GM18517 (cell line): Measurements from ENCODE around the gene CDR2.
"Not testable (repeated sequence)": the region's sequence is repeated elsewhere in the genome, so short reads cannot be mapped to it uniquely, and the experiment has no call there.

Experiments
- ATAC-seq: cut with Tn5 transposase; IDR thresholded peaks from one replicate; pipeline ENCODE4 v1.9.1; 2021; ENCODE audit warnings: mild to moderate bottlenecking, moderate library complexity; ENCODE audit not compliant: unreplicated experiment

Gene CDR2

DNA sequence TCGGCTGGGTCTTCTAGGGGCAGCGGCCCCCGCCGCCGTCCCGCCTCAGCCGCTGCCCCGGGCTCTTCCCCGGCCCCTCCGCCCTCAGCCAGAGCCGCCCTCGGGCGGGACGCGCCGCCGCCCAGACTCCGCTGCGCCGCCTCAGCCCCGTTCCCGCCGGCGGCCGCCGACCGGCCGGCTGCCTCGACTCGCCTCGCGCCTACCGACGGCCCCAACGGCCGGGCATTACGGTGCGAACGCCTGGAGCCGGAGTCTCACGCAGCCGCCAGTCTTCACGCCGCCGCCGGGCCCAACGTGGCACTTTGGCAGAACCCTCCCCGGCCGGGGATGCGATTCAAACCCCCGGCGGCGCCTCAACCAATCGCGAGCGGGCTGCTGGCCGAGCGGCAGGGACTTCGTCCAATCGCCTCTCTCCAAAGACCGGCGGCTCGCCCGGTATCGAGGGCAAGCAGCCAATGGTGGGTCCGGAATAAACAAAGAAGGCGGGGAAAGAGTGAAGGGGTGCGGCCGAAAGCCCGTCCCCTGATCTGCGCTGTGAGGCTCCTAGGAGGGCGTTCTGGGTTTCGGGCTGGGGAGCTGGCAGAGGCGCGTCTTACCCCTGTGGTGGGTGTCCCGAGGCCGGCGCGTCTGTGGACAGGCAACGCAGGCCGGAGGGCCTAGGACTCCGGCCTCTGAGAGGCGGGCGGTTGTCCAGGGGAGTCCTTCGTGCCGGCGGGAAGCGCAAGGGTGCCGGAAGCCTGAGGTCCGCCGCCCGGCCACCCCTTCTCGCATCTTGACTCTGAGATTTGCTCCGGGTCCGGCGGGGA is at the start of gene CDR2:
Gene CDR2 (minus strand): TSS at position 309 of the 806 bp plus-strand sequence. CDS start 310 bp downstream, outside the sequence.
- ATAC-seq, result peak; percentile 91

DNA sequence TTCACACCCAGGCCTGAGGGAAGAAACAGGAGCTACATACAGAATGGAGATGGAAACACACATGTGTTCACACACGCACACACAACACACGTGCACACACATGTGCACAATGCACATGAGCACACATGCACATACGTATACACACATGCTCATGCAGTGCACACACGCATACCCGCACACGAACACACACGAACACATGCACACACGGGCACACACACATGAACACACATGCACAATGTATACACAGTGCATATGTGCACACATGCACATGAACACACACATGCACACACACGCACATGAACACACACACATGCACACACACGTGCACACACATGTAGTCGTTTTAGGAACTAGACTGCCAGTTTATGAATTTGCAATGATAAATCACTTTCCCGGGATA is 49.3 kb upstream of the CDR2 start:
- no peak for ATAC-seq

DNA sequence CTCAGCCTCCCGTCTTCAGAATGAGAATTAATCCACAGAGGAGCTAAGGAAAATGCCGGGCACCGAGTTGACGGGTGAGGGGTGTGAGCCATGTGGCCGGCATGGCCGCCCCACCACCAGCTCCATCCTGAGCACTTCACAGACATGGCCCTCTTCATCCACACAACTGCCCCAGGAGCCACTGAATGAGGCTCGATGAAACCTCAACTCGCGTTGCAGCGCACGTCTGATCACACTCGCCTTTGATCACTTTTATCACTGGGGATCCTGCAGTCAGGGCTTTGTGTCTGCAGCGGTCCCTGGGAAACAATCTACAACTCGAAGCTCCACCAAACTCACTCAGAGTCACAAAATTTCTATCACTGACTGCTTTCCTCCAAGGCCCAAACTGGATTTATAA is 46.7 kb upstream of the CDR2 start:
- ATAC-seq, result no peak

DNA sequence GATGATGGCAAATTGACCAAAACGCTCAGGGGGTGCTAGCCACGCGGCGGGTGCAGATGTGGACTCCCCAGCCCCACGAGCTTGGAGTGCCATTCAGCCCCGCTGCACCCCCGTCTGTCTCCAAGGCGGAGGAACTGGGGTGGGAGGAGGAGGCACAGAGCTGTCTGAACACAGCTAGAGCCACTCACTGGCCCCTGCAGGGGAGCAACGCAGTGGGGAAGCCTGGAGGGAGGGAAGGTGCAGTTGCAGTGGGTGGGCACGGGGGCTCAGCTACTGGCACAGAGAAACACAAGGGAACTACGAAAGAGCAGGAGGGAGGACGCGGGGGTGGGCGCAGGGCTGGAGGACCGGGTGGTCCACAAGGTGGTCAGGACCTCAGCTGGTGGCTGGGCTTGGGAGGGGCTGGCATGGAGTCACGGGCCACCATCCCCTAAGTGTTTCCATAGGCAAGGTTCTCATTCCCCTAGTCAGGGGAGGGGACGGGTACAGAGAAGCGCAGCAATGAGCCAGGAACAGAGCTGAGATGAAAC is 46.3 kb upstream of the CDR2 start:
- ATAC-seq, result no peak

DNA sequence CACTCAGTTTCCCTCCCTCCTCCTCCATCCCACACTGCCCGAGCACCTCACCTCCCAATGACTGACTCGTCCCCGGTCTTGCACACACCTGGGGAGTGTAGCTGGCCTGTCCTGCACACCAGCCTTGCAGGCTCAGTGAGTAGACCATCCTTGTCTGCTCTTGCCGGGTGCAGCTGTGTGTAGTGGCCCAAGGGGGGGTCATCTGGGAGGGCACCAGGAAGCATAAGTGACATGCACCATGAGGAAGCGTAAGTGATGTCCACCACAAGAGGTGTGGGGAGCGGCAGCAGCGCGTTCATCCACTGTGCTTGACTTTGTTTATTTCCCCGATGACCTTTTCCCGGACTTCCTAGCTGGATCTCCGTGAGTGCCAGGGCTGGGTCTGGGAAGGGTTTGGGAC is 45.5 kb upstream of the CDR2 start:
- ATAC-seq, result no peak

DNA sequence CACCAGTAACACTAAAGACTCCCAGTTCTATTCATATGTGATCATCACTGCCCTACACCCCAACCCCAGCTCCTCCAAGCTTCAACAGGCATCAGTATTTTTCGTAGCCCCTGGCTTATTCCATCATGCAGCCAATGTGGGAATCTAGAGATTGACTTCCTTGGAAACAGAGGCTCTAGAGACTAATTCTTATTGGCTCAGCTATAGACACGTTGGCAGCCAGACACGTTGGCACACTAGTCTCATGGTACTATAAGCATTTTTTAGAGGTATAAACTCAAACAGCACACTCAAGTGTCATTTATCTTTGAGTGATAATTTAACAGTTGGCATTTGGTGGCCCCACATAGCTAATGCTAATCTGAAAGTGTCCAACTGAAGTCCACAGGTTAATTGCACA is 44.4 kb upstream of the CDR2 start:
- no peak for ATAC-seq

DNA sequence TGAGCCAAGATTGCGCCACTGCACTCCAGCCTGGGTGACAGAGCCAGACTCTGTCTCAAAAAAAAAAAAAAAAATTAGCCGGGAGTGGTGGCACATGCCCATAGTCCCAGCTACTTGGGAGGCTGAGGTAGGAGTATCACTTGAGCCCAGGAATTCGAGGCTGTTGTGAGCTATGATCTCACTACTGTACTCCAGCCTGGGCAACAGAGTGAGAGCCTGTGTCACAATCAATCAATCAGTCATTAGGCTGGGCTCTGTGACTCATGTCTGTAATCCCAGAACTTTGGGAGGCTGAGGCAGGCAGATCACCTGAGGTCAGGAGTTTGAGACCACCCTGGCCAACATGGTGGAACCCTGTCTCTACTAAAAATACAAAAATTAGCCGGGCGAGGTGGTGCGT is 43.4 kb upstream of the CDR2 start:
- ATAC-seq, result not testable (repeated sequence)

DNA sequence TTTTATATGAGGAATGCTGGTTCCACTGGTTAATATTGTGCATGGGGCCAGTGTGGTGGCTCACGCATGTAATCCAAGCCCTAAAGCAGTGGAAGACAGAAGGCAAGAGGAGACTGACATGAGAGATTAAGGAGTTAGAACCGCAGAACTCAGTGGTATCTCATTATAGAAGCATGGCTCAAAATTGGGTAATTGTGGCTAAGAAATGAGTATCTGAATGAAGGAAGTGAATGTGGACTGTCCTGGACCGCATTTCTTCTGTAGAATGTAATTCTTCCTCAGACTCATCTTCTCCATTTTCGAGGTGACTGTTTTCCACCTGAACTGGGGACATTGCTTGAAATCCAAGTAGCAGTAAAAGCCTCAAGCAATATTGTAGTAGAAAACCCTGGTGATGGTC is 42.6 kb upstream of the CDR2 start:
- ATAC-seq, result no peak

DNA sequence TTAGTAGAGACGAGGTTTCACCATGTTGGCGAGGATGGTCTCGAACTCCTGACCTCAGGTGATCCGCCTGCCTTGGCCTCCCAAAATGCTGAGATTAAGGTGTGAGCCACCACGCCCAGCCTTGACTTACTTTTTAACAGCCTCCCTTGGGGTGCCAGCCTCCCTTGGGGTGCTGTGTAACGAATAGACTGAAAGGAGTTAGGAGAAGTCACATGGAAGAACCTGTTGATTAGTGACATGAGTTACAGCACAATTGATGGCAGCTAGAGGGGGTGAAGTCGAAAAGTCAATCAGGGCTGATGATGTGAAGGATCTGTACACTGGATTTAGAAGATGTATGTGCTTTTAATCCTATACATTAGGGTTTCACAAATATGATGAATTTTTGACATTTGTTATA is 39.4 kb upstream of the CDR2 start:
- no peak for ATAC-seq

DNA sequence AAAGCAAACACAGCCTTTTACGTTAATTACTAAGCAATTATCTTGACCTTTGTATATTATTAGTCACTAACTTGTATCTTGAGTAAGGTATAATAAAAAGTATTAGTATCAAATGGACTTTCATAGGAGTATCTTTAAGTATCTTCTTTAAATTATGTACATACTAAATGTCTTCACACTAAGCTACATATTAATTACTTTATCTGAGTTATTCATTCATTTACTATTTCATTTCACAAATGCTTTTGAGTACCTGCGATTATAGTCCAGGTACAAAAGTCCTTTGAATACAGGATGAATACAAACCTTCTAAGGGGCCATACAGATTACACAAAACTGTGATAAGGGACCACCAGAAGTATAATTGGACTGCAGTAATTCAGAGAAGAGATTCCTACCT is 33.1 kb upstream of the CDR2 start:
- ATAC-seq, result no peak

DNA sequence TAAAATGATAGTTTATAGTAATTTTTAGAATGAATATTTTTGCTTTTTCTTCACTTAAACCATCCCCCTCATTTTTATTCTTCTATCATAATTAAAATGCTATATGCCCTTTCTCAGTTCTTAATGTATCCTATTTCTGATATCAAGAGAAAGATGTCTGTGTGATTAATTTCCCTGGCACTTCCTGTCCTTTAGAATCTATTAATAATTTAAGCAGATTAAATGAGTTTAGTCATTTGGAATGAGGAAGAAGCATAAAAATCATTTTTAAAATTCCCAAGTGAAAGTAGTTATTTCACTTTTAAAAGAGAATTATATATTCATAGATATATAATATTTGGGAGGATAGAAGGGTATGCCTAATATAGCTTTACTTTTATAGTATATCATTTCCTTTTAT is 27.8 kb upstream of the CDR2 start:
- ATAC-seq, result no peak

DNA sequence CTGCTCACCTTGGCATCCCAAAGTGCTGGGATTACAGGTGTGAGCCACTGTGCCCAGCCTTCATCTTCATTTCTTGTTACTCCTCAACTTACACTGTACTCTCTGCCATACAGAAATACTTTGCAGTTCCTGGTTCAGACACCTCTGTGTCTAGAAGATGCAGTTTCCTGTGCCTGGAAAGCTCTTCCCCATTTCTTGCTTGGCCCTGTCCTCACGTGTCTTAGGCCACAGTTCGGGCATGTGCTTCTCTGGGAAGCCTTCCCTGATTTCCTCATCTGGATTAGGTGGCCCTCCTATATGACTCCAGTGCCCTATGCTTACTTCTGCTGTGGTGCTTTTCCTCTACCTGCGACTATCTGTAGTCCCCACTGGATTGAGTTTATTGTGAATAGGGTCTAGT is 26.5 kb upstream of the CDR2 start:
- no peak for ATAC-seq

DNA sequence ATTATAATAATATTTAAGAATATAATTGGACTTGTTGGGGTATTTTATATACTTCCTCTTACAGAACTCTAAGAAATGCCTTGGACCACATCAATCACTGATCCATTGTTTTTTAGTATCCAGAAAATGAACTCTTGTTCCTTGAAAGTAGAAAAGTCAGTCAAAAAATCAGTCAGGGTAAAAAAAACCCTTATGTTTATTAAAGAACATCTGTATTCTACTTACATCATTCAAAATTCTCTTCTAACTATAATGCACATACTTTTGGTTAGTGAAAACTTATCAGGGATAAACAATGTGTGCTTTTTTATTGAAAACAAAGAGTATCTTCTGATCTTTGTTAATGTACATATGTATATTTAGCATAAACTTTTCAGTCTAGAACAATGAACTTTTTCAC is 23.5 kb upstream of the CDR2 start:
- no peak for ATAC-seq

DNA sequence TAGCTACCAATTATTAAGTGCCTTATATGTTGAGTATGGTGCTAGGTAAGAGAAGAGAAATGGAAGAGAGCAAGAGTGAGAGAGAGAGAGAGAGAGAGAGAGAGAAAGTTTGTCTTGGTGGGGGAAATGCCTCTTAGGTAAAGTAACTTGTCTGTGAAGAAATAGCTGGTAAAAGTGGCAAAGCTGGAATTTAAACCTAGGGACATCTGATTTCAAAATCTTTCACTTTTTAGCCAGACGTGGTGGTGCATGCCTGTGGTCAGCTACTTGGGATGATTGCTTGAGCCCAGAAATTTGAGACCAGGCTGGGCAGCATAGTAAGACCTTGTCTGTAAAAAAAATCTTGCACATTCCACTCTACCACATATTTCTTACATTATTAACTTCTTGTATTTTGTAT is 23.0 kb upstream of the CDR2 start:
- ATAC-seq, result no peak

DNA sequence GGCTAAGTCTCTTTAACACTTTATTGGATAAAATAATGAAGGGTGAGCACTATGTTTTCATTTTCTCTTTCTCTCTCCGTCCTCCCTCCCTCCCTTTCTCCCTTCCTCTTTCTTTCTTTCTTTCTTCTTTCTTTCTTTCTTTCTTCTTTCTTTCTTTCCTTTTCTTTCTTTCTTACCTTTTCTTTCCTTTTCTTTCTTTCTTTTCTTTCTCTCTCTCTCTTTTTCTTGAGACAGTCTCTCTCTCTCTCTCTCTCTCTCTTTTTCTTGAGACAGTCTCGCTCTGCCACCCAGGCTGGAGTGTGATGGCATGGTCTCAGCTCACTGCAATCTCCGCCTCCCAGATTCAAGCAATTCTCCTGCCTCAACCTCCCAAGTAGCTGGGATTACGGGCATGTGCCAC is 21.5 kb upstream of the CDR2 start:
- no peak for ATAC-seq

DNA sequence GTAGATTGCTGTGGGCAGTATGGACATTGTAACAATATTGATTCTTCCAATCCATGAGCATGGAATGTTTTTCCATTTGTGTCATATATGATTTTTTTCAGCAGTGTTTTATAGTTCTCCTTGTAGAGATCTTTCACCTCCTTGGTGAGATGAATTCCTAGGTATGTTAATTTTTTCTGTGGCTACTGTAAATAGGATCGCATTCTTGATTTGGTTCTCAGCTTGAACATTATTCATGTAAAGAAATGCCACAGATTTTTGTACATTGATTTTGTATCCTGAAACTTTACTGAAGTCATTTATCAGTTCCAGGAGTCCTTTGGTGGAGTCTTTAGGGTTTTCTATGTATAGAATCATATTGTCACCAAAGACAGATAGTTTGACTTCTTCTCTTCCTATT is 19.7 kb upstream of the CDR2 start:
- no peak for ATAC-seq

DNA sequence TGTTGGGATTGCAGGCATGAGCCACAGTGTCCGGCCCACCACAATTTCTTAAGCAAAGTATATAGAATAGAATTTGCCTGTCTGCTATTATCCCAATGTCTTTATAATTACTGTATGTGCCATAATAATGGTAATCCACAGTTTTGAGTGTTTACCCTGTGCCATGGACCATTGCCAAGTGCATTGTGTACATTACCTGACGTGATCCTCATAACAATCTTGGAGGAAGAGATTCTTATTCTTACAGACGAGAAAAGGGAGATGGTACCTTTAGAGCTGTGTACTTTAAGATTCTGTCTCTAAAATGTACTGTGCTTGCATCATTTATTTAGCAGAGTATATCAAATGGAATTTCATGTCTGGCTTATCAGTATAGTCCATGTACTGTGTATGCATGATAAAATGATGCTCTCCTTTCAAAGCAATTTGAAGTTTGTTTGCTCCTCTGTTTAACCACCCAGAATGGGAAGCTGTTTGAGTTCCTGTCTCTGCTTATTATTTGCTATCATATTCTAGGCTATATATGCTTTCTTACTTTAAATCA is 13.8 kb upstream of the CDR2 start:
- ATAC-seq, result no peak

DNA sequence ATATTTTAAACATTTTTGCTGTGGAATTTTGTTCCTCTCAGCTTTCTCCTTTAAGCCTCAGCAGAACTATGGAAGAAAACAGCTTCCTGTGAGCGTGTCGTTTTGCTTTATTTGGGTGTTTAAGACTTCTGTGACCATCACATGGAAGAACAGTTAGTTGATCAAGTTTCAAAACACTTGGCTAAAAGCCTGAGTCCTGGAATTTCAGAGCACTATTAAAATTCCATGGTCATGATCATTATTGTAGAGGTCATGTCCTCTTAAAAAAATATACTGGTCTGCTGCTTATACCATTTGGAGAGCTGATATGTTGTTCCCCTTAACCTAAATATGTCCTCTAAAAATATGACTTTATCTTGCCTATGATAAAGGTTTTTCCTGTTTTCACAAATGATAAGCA is 12.6 kb upstream of the CDR2 start:
- no peak for ATAC-seq

DNA sequence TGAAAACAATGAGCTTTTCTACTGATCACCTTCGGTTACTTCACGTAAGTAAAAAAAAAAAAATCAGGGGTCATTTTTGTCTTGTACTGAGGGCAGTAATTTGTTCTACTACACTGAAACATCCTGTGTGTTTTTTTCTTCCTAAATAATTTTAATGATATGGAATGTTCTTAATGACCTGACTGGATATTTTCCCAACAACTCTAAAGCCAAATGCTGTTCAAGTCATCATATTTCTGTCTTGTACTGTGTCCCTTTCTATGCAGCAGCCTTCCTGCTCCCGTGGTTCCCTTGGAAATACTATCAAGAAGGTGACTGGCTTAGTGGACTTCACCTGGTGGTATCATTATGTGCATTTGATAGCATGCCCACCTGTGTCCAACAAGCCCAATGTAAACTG is 10.8 kb upstream of the CDR2 start:
- no peak for ATAC-seq

DNA sequence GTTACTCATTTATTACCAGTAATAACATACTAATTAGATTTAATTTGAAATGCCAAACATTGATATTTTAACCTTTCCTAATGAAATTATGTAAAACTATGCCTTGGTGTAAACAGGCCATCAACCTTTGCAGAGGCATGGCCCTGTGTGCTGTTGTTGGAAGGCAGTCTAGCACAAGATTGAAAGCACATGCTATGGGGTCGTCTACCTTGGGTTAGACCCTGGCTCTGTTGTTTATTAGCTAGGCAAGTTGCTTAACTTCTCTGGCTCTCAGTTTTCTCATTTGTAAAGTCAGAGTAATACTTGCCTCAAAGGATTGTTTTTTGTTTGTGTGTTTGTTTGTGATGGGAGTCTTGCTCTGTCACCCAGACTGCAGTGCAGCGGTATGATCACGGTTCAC is 9.4 kb upstream of the CDR2 start:
- no peak for ATAC-seq

DNA sequence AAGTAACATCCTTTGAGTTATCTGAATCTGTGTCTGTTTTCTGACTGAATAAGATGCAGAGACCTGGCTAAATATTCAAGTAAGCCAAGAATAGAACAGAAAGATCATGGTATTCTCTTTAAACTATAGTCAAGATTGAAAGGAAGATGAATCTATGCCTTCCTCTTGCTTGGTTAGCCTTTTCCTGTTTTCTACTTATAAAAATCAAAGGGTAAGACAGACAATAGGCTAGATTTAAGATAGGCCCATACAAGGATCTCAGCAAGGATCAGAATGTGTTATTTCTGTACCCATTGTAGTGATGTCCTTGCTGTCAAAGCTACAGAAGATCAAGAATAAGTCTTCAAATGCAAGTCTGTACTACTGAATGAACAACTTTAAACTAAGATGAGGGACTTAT is 7.0 kb upstream of the CDR2 start:
- ATAC-seq, result no peak

DNA sequence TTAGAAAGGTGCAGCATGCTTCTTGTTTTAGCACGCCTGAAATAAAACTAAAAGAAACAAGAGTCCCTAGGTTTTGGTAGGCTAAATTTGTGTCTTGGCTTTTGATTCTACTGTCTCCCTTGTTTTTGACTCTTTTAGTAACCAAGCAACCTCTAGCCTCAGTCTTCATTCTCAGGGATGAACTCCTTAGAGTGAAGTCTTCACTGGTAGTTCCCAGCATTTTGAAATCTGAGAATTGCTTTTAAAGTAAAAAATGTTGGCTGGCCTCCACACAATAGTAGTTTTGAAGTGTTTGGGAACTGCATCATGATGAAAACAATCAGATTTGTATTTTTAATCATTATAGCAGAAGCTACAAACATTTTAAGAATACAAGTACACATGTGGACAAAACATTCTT is 6.1 kb upstream of the CDR2 start:
- ATAC-seq, result no peak

DNA sequence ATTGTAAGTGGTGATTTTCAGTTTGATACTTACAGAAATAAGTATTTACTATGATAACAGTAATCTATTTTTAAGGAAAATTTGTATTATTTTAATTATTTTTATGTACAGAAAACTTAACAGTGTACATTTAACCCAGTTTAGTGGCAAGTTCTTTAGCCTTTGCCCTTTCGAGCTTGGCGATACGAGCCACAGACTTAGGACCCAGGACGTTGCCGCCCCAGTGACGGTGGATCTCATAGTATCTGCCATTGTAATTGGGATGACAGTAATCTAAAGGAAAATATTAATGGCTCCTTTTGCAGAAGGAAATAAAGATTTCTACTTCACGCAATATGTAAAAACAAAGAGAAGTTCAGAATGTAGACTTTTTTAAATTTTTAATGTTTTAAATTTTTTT is 5.2 kb upstream of the CDR2 start:
- ATAC-seq, result no peak
